Measurements from ENCODE around the gene WNT16. TPM values are rescaled to one million over a fixed set of nuclear protein-coding genes. Genes with fewer than 3 reads are reported as not detected.

The WNT16 gene
- total and polyA plus RNA-seq, 4 experiments from 2014 or later: not detected

- intact Hi-C loops (cut with micrococcal nuclease): no loop called here
- CTCF ChIA-PET (ENCODE audit: partially characterized antibody): no interaction called here
- no peak overlapping the region for H3K4me3 Mint-ChIP-seq
Observed at GRCh38 chr7:121336579-121336978, 7.8 kb downstream of the WNT16 start.

GRCh38 chr7:121337398-121337797 lies 8.6 kb downstream of the WNT16 start:
- Mint-ChIP-seq H3K36me3 (peaks cover under 1 to 10% of the 10 kb centered on the region in 2 donors), H3K4me3 (no peak overlapping the region), H3K27me3 (no peaks in the 10 kb centered on the region), H3K9me3 (no peaks in the 10 kb centered on the region), H3K4me1 (no peaks in the 10 kb centered on the region), H3K27ac (no peak overlapping the region)
- ChIA-PET CTCF (ENCODE audit: partially characterized antibody) (no interaction called here), POLR2A (ENCODE audit: partially characterized antibody) (no interaction called here)
- Histone ChIP-seq H3K36me3 (ENCODE audit: insufficient read depth, low read length) (no peaks in the 10 kb centered on the region), H3K9me3 (ENCODE audit: control insufficient read depth in 1 of 2, low read length in 2 of 2) (no peaks in the 10 kb centered on the region), H3K4me1 (ENCODE audit: insufficient read depth, low read length) (no peaks in the 10 kb centered on the region), H3K27ac (ENCODE audit: low read depth, low read length) (no peak overlapping the region), H3K4me3 (ENCODE audit: low read length in 2 of 2) (no peak overlapping the region), H3K27me3 (ENCODE audit: insufficient read depth, low read length) (no peaks in the 10 kb centered on the region)
- DNase-seq: no peak
- intact Hi-C loops (cut with micrococcal nuclease): no loop called here

More at GRCh38 chr7:121336579-121336978, 7.8 kb downstream of the WNT16 start:
- H3K4me1 Mint-ChIP-seq: no peaks in the 10 kb centered on the region
- H3K4me1 ChIP-seq (ENCODE audit: insufficient read depth, low read length): no peaks in the 10 kb centered on the region
- no peak overlapping the region for H3K27ac Mint-ChIP-seq
- no peak for DNase-seq
- no peak overlapping the region for H3K4me3 ChIP-seq (ENCODE audit: low read length in 2 of 2)
- H3K27ac ChIP-seq (ENCODE audit: low read depth, low read length): no peak overlapping the region
- H3K9me3 ChIP-seq (ENCODE audit: control insufficient read depth in 1 of 2, low read length in 2 of 2): no peaks in the 10 kb centered on the region
- POLR2A ChIA-PET (ENCODE audit: partially characterized antibody): no interaction called here
- no peaks in the 10 kb centered on the region for H3K27me3 ChIP-seq (ENCODE audit: insufficient read depth, low read length)
- H3K27me3 Mint-ChIP-seq: peaks cover 0 to 5% of the 10 kb centered on the region in 2 donors
- no peaks in the 10 kb centered on the region for H3K36me3 ChIP-seq (ENCODE audit: insufficient read depth, low read length)
- H3K36me3 Mint-ChIP-seq: peaks cover 0 to 4% of the 10 kb centered on the region in 2 donors
- H3K9me3 Mint-ChIP-seq: no peaks in the 10 kb centered on the region

DNA sequence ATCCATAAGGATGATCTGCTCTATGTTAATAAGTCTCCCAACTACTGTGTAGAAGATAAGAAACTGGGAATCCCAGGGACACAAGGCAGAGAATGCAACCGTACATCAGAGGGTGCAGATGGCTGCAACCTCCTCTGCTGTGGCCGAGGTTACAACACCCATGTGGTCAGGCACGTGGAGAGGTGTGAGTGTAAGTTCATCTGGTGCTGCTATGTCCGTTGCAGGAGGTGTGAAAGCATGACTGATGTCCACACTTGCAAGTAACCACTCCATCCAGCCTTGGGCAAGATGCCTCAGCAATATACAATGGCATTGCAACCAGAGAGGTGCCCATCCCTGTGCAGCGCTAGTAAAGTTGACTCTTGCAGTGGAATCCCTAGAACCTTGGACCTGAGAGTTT lies 10.3 kb downstream of the WNT16 start:
- Mint-ChIP-seq H3K27ac (peak overlapping the region in 1 of 7 donors; percentile 57), H3K36me3 (peaks cover 5 to 14% of the 10 kb centered on the region in 2 donors), H3K4me1 (no peaks in the 10 kb centered on the region), H3K27me3 (no peaks in the 10 kb centered on the region), H3K9me3 (no peaks in the 10 kb centered on the region), H3K4me3 (no peak overlapping the region)
- POLR2A ChIA-PET (ENCODE audit: partially characterized antibody): no interaction called here
- Histone ChIP-seq H3K27me3 (ENCODE audit: insufficient read depth, low read length) (no peaks in the 10 kb centered on the region), H3K36me3 (ENCODE audit: insufficient read depth, low read length) (no peaks in the 10 kb centered on the region), H3K9me3 (ENCODE audit: control insufficient read depth in 1 of 2, low read length in 2 of 2) (no peaks in the 10 kb centered on the region), H3K4me3 (ENCODE audit: low read length in 2 of 2) (no peak overlapping the region), H3K27ac (ENCODE audit: low read depth, low read length) (no peak overlapping the region), H3K4me1 (ENCODE audit: insufficient read depth, low read length) (no peaks in the 10 kb centered on the region)
- CTCF ChIA-PET (ENCODE audit: partially characterized antibody): no interaction called here
- intact Hi-C loops (cut with micrococcal nuclease): no loop called here
- no peak for DNase-seq

DNA sequence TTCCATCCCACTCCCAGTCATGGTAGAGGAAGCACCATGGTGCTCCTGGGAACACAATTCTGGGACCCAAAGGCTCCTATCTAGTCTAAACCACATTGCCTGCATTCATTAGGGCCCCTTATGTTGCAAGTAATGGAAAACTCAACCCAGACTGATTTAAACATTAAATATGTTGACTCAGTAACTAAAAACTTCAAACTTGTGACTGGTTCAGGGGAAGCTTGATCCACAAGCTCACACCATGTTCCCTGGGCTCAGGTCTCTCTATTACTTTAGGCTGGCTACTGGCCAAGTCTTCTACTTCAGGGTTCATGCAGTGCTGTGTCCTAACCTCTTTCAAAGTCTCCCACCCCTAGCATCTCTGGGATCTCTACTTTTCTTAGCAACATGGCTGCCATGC lies 13.1 kb downstream of the WNT16 start:
- ChIA-PET CTCF (ENCODE audit: partially characterized antibody) (no interaction called here), POLR2A (ENCODE audit: partially characterized antibody) (no interaction called here)
- intact Hi-C loops (cut with micrococcal nuclease): no loop called here
- DNase-seq: no peak
- Histone ChIP-seq H3K36me3 (ENCODE audit: insufficient read depth, low read length) (no peaks in the 10 kb centered on the region), H3K4me3 (ENCODE audit: low read length in 2 of 2) (no peak overlapping the region), H3K9me3 (ENCODE audit: control insufficient read depth in 1 of 2, low read length in 2 of 2) (no peaks in the 10 kb centered on the region), H3K4me1 (ENCODE audit: insufficient read depth, low read length) (no peaks in the 10 kb centered on the region), H3K27ac (ENCODE audit: low read depth, low read length) (no peak overlapping the region), H3K27me3 (ENCODE audit: insufficient read depth, low read length) (no peaks in the 10 kb centered on the region)
- Mint-ChIP-seq H3K4me1 (no peaks in the 10 kb centered on the region), H3K27me3 (no peaks in the 10 kb centered on the region), H3K27ac (no peak overlapping the region), H3K4me3 (no peak overlapping the region), H3K36me3 (peaks cover 11 to 15% of the 10 kb centered on the region in 2 donors), H3K9me3 (no peaks in the 10 kb centered on the region)

GRCh38 chr7:121342631-121343030 lies 13.8 kb downstream of the WNT16 start:
- CTCF ChIA-PET (ENCODE audit: partially characterized antibody): no interaction called here
- Mint-ChIP-seq H3K4me3 (no peak overlapping the region), H3K27me3 (no peaks in the 10 kb centered on the region), H3K9me3 (no peaks in the 10 kb centered on the region), H3K36me3 (peaks cover 17 to 22% of the 10 kb centered on the region in 2 donors), H3K27ac (no peak overlapping the region), H3K4me1 (no peaks in the 10 kb centered on the region)
- POLR2A ChIA-PET (ENCODE audit: partially characterized antibody): no interaction called here
- Histone ChIP-seq H3K4me1 (ENCODE audit: insufficient read depth, low read length) (no peaks in the 10 kb centered on the region), H3K9me3 (ENCODE audit: control insufficient read depth in 1 of 2, low read length in 2 of 2) (no peaks in the 10 kb centered on the region), H3K36me3 (ENCODE audit: insufficient read depth, low read length) (no peaks in the 10 kb centered on the region), H3K27me3 (ENCODE audit: insufficient read depth, low read length) (no peaks in the 10 kb centered on the region), H3K4me3 (ENCODE audit: low read length in 2 of 2) (no peak overlapping the region), H3K27ac (ENCODE audit: low read depth, low read length) (no peak overlapping the region)
- no peak for DNase-seq
- intact Hi-C loops (cut with micrococcal nuclease): no loop called here

- no peak overlapping the region for H3K4me3 ChIP-seq (ENCODE audit: low read length in 2 of 2)
- H3K9me3 Mint-ChIP-seq: no peaks in the 10 kb centered on the region
- no peaks in the 10 kb centered on the region for H3K4me1 ChIP-seq (ENCODE audit: insufficient read depth, low read length)
- CTCF ChIA-PET (ENCODE audit: partially characterized antibody): no interaction called here
- POLR2A ChIA-PET (ENCODE audit: partially characterized antibody): no interaction called here
- no peaks in the 10 kb centered on the region for H3K9me3 ChIP-seq (ENCODE audit: control insufficient read depth in 1 of 2, low read length in 2 of 2)
- H3K27me3 ChIP-seq (ENCODE audit: insufficient read depth, low read length): no peaks in the 10 kb centered on the region
- no peaks in the 10 kb centered on the region for H3K27me3 Mint-ChIP-seq
- intact Hi-C loops (cut with micrococcal nuclease): no loop called here
- no peak overlapping the region for H3K4me3 Mint-ChIP-seq
- H3K36me3 ChIP-seq (ENCODE audit: insufficient read depth, low read length): no peaks in the 10 kb centered on the region
- no peaks in the 10 kb centered on the region for H3K4me1 Mint-ChIP-seq
- H3K27ac ChIP-seq (ENCODE audit: low read depth, low read length): no peak overlapping the region
- no peak for DNase-seq
- peaks cover 17 to 22% of the 10 kb centered on the region in 2 donors for H3K36me3 Mint-ChIP-seq
- no peak overlapping the region for H3K27ac Mint-ChIP-seq
Observed at GRCh38 chr7:121343302-121343701, 14.5 kb downstream of the WNT16 start.

- no peak overlapping the region for H3K27ac Mint-ChIP-seq
- no peaks in the 10 kb centered on the region for H3K36me3 ChIP-seq (ENCODE audit: insufficient read depth, low read length)
- H3K4me3 ChIP-seq (ENCODE audit: low read length in 2 of 2): no peak overlapping the region
- peaks cover 17 to 18% of the 10 kb centered on the region in 2 donors for H3K36me3 Mint-ChIP-seq
- no peaks in the 10 kb centered on the region for H3K27me3 ChIP-seq (ENCODE audit: insufficient read depth, low read length)
- CTCF ChIA-PET (ENCODE audit: partially characterized antibody): no interaction called here
- no peak for DNase-seq
- H3K27me3 Mint-ChIP-seq: no peaks in the 10 kb centered on the region
- H3K4me3 Mint-ChIP-seq: no peak overlapping the region
- no peaks in the 10 kb centered on the region for H3K9me3 Mint-ChIP-seq
- H3K4me1 Mint-ChIP-seq: no peaks in the 10 kb centered on the region
- POLR2A ChIA-PET (ENCODE audit: partially characterized antibody): no interaction called here
- intact Hi-C loops (cut with micrococcal nuclease): no loop called here
- H3K4me1 ChIP-seq (ENCODE audit: insufficient read depth, low read length): no peaks in the 10 kb centered on the region
- H3K9me3 ChIP-seq (ENCODE audit: control insufficient read depth in 1 of 2, low read length in 2 of 2): no peaks in the 10 kb centered on the region
- no peak overlapping the region for H3K27ac ChIP-seq (ENCODE audit: low read depth, low read length)
Observed at GRCh38 chr7:121344093-121344492, 15.3 kb downstream of the WNT16 start.

DNA sequence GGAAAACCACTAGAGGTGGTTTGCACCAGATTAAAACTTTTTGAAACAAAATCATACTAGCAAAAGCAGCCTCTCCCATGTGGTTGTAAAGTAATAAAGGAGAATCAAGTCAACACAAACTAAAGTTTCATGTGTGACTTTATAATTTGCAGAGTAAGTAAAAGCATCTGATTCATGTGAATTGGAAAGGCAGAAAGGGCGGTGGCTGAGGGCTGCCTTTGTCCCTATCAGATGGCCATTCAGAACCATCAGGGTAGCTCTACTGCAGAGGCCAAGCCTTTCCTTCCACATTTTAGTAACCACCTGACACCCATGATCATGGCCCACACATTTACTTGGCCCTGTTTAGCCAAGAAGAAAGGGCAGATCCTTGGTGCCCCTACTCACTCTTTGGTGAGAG lies 15.7 kb downstream of the WNT16 start:
- Mint-ChIP-seq H3K9me3 (no peaks in the 10 kb centered on the region), H3K27me3 (no peaks in the 10 kb centered on the region), H3K27ac (no peak overlapping the region), H3K36me3 (peaks cover 17 to 18% of the 10 kb centered on the region in 2 donors), H3K4me3 (no peak overlapping the region), H3K4me1 (no peaks in the 10 kb centered on the region)
- H3K27ac ChIP-seq (ENCODE audit: low read depth, low read length): no peak overlapping the region
- intact Hi-C loops (cut with micrococcal nuclease): no loop called here
- ChIA-PET CTCF (ENCODE audit: partially characterized antibody) (no interaction called here), POLR2A (ENCODE audit: partially characterized antibody) (no interaction called here)
- H3K4me3 ChIP-seq (ENCODE audit: low read length in 2 of 2): no peak overlapping the region
- H3K9me3 ChIP-seq (ENCODE audit: control insufficient read depth in 1 of 2, low read length in 2 of 2): no peaks in the 10 kb centered on the region
- H3K36me3 ChIP-seq (ENCODE audit: insufficient read depth, low read length): no peaks in the 10 kb centered on the region
- DNase-seq: no peak
- H3K4me1 ChIP-seq (ENCODE audit: insufficient read depth, low read length): no peaks in the 10 kb centered on the region
- H3K27me3 ChIP-seq (ENCODE audit: insufficient read depth, low read length): no peaks in the 10 kb centered on the region

All from CD4-positive, alpha-beta memory T cell (primary cell).